ENCODE data around the gene GRIA1.
A peak's percentile ranks its signal among the peaks of the same experiment; 100 is the strongest.

Gene GRIA1

GRCh38 chr5:153618307-153618706 is 127.8 kb downstream of the GRIA1 start:
- DNase-seq, result no peak

- DNase-seq, result peak; percentile 58
These were observed 128.4 kb downstream of the GRIA1 start for GRCh38 chr5:153618867-153619266.

GRCh38 chr5:153619771-153620170 is 129.3 kb downstream of the GRIA1 start:
- DNase-seq, result no peak

- no peak for DNase-seq
These were observed 132.7 kb downstream of the GRIA1 start for GRCh38 chr5:153623124-153623523.

GRCh38 chr5:153623751-153624450 is 133.4 kb downstream of the GRIA1 start:
- DNase-seq, result no peak

GRCh38 chr5:153624451-153624765 is 133.9 kb downstream of the GRIA1 start:
- DNase-seq, result no peak

GRCh38 chr5:153625826-153626354 is 135.4 kb downstream of the GRIA1 start:
- DNase-seq, result no peak

GRCh38 chr5:153626836-153627235 is 136.4 kb downstream of the GRIA1 start:
- no peak for DNase-seq

- DNase-seq, result peak; percentile 98
These were observed 138.8 kb downstream of the GRIA1 start for GRCh38 chr5:153629027-153629895.

GRCh38 chr5:153630546-153630945 is 140.1 kb downstream of the GRIA1 start:
- DNase-seq, result no peak

GRCh38 chr5:153632748-153633290 is 142.3 kb downstream of the GRIA1 start:
- no peak for DNase-seq

GRCh38 chr5:153636670-153637451 is 146.4 kb downstream of the GRIA1 start:
- DNase-seq, result no peak

- DNase-seq, result no peak
These were observed 149.8 kb downstream of the GRIA1 start for GRCh38 chr5:153640293-153640692.

- no peak for DNase-seq
These were observed 150.8 kb downstream of the GRIA1 start for GRCh38 chr5:153641183-153641688.

GRCh38 chr5:153654504-153655200 is 164.2 kb downstream of the GRIA1 start:
- no peak for DNase-seq

GRCh38 chr5:153655201-153655510 is 164.7 kb downstream of the GRIA1 start:
- DNase-seq, result no peak

GRCh38 chr5:153658149-153658548 is 167.7 kb downstream of the GRIA1 start:
- DNase-seq, result peak; percentile 85

GRCh38 chr5:153658606-153659005 is 168.1 kb downstream of the GRIA1 start:
- DNase-seq, result peak; percentile 92

- DNase-seq, result peak; percentile 91
These were observed 168.7 kb downstream of the GRIA1 start for GRCh38 chr5:153659039-153659736.

GRCh38 chr5:153660919-153661318 is 170.4 kb downstream of the GRIA1 start:
- no peak for DNase-seq

- peak; percentile 62 for DNase-seq
These were observed 171.4 kb downstream of the GRIA1 start for GRCh38 chr5:153661897-153662296.

- DNase-seq, result peak; percentile 59
These were observed 179.6 kb downstream of the GRIA1 start for GRCh38 chr5:153670101-153670500.

All from islet precursor cell (in vitro differentiated cells).